PFSK-1 (cell line): Measurements from ENCODE around the gene SEMA4F.

Experiments
- FOXP2 ChIP-seq: optimal IDR thresholded peaks from 2 replicates; pipeline ENCODE3; 2011; ENCODE audit warnings: borderline replicate concordance, control low read depth, inconsistent platforms; ENCODE audit not compliant: insufficient read depth; ENCODE audit errors: extremely low read length, extremely low read depth
- POLR2AphosphoS5 ChIP-seq: IDR thresholded peaks from 2 replicates; pipeline ENCODE4 v1.6.1; 2012; ENCODE audit warnings: low read depth, mild to moderate bottlenecking, control low read depth, low read length, moderate library complexity
- REST ChIP-seq, 2 experiments: IDR thresholded peaks; 2 replicates each; pipeline versions ENCODE4 v1.6.1 to v1.8.0; 2011 to 2012; ENCODE audit warnings: low read depth in 2 of 2, low read length in 2 of 2, control low read depth in 1 of 2, inconsistent platforms in 1 of 2, mild to moderate bottlenecking in 1 of 2, moderate library complexity in 1 of 2; ENCODE audit not compliant: insufficient read depth in 1 of 2
- SIN3A ChIP-seq: IDR thresholded peaks from 2 replicates; pipeline ENCODE4 v1.6.1; 2012; ENCODE audit warnings: mild to moderate bottlenecking, low read length, moderate library complexity, borderline replicate concordance; ENCODE audit not compliant: insufficient read depth
- TAF1 ChIP-seq: IDR thresholded peaks from 2 replicates; pipeline ENCODE4 v1.6.1; 2012; ENCODE audit warnings: low read length, control low read depth, borderline replicate concordance; ENCODE audit not compliant: insufficient read depth

SEMA4F gene

GRCh38 chr2:74632939-74633312 is 21.1 kb upstream of the SEMA4F start:
- TF ChIP-seq TAF1 (no peak), SIN3A (no peak), FOXP2 (no peak), POLR2AphosphoS5 (no peak)

GRCh38 chr2:74639550-74639949 is 14.5 kb upstream of the SEMA4F start:
- TF ChIP-seq SIN3A (no peak), TAF1 (no peak), FOXP2 (no peak), REST (IDR thresholded peaks at IDR 0.05; ENCODE audit: insufficient read depth in 1 of 2, low read depth in 2 of 2, low read length in 2 of 2) (no peak), POLR2AphosphoS5 (no peak)

DNA sequence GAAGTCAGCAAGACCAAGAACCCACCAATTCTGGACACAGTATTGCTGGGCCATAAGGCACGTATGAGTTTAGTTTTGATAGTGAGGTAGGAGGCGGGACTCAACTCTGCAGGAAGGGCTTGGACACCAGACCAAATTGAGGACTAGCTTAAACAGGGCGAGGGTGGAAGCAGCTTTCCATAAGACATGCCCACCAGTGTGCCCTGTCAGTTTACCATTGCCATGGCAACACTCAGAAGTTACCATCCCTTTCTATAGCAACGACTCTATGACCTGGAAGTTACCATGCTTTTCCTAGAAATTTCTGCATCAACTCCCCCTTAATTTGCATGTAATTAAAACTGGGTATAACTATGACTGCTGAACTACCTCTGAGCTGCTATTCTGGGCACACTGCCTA is 8.7 kb upstream of the SEMA4F start:
- TF ChIP-seq POLR2AphosphoS5 (no peak), FOXP2 (no peak), REST (IDR thresholded peaks at IDR 0.05; ENCODE audit: insufficient read depth in 1 of 2, low read depth in 2 of 2, low read length in 2 of 2) (no peak), SIN3A (no peak), TAF1 (no peak)

- TF ChIP-seq TAF1 (no peak), SIN3A (no peak), FOXP2 (no peak), REST (IDR thresholded peaks at IDR 0.05; ENCODE audit: insufficient read depth in 1 of 2, low read depth in 2 of 2, low read length in 2 of 2) (no peak), POLR2AphosphoS5 (no peak)
These were observed 7.8 kb upstream of the SEMA4F start for GRCh38 chr2:74646201-74646600.

DNA sequence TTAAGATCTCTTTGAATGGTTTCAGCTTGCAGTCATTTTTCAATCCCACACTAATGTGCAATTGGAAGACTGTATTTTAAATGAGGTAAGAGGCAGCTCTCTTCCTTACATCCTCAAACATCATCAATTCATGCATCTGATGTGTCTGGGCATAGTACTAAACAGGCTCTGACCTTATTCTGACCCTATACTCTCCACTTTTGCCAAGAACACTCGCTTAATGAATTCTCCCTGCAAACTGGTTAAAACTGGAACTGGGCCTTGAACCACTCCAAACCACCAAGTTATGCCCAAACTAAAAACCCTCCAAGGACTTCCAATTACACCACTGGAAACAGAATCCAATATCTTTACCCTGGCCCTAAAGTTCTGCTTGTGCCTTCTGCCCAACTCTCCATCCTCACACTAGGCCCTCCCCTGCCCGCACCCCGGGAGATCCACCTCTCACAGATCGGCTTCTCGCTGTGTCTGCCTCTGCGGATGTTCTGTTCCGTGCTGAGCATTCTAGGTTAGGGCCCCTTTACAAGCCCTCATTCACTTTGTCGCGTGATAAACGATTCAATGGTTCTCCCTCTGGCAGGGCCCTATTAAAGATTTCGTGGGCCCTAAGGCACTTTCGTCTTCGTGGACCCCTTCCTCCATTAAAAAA is 7.1 kb upstream of the SEMA4F start:
- TF ChIP-seq REST (IDR thresholded peaks at IDR 0.05; ENCODE audit: insufficient read depth in 1 of 2, low read depth in 2 of 2, low read length in 2 of 2) (no peak), TAF1 (no peak), POLR2AphosphoS5 (no peak), FOXP2 (no peak), SIN3A (no peak)
